Measurements from ENCODE around the gene CSTF1.

- TF ChIP-seq EZH2 (IDR thresholded peaks at IDR 0.05; ENCODE audit: borderline replicate concordance, low read length): no peak
- TF ChIP-seq CTCF (conservative IDR thresholded peaks at IDR 0.05 in 1 of 2, IDR thresholded peaks at IDR 0.05 in 1 of 2; ENCODE audit: extremely low read depth in 1 of 2, insufficient read depth in 1 of 2, low read depth in 1 of 2, low read length in 2 of 2): no peak
Measured at GRCh38 chr20:56389807-56390206, 2.6 kb upstream of the CSTF1 start.

Data from mammary epithelial cell (primary cell).